SU-DHL-6 (cell line): ENCODE results near the gene LTA.

ENCODE experiments used
- EZH2phosphoT487 ChIP-seq: fragments of 200-600 bp; sonication (generic), shearing (Covaris generic); conservative IDR thresholded peaks from 2 replicates; pipeline ENCODE4 v1.6.1; 2018; ENCODE audit warnings: mild to moderate bottlenecking, antibody characterized with exemption, low read length, moderate library complexity, mixed read lengths
- TF ChIP-seq, protein P1 (sequence below): fragments of 200-600 bp; sonication (generic); IDR thresholded peaks from one replicate; pipeline ENCODE4 v1.5.1; 2017; ENCODE audit warnings: antibody characterized with exemption, mild to moderate bottlenecking, low read length, moderate library complexity; ENCODE audit not compliant: insufficient read depth, poor library complexity, severe bottlenecking

DNA sequence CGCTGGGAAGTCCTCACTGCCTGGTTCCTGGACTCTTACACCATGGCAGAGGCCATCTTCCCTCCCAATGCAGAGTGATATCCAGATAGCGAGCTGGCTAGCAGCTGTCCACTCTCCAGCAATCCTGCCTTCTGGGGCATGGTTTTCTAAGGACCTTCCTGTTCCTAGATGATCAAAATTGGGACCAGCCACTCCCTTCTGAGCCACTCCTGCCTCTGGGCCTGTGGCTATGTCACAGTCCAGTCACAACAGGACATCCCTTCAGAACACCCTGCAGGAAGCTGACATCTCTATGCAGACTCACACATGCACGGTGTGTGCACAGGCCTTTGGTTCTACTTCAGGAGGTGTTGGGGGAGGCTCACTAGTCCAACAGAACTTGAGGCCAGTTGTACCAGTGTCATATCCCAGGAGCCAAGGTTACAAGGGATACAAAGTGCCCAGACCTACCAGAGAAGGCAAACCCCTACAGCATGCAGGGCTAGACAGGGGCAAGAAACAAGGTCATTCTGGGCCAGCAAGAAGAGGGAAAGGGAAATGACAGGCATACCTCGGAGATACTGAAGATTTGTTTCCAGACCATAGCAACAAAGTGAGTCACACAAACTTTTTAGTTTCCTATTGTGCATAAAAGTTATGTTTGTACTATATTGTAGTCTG lies 46.0 kb upstream of the LTA start:
- TF ChIP-seq, protein P1, sequence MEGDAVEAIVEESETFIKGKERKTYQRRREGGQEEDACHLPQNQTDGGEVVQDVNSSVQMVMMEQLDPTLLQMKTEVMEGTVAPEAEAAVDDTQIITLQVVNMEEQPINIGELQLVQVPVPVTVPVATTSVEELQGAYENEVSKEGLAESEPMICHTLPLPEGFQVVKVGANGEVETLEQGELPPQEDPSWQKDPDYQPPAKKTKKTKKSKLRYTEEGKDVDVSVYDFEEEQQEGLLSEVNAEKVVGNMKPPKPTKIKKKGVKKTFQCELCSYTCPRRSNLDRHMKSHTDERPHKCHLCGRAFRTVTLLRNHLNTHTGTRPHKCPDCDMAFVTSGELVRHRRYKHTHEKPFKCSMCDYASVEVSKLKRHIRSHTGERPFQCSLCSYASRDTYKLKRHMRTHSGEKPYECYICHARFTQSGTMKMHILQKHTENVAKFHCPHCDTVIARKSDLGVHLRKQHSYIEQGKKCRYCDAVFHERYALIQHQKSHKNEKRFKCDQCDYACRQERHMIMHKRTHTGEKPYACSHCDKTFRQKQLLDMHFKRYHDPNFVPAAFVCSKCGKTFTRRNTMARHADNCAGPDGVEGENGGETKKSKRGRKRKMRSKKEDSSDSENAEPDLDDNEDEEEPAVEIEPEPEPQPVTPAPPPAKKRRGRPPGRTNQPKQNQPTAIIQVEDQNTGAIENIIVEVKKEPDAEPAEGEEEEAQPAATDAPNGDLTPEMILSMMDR, result no peak
- no peak for TF ChIP-seq EZH2phosphoT487
